HepG2 (cell line): ENCODE data around the gene CD274. TPM values are rescaled to one million over a fixed set of nuclear protein-coding genes. Genes with fewer than 3 reads are reported as not detected.

ENCODE experiments used
- ATAC-seq: fragments of 200-7000 bp; cut with Tn5 transposase; 3 replicates; pipeline ENCODE4 v1.9.1; 2020; ENCODE audit warnings: mild to moderate bottlenecking, moderate library complexity
- BruUV-seq: library from RNA; stranded (reverse); fragments of 400-500 nt; replicated peaks from 2 replicates; lab custom pipeline; 2021; lab: Mats Ljungman, UMichigan
- CTCF ChIA-PET: fragments of 300-600 bp; formaldehyde crosslinking; extraction: SDS; loops from one replicate; lab custom pipeline; 2021; ENCODE audit warnings: low total read pairs, inconsistent platforms, low intra/inter-chr PET ratio; lab: Yijun Ruan, JAX
- POLR2A ChIA-PET: fragments of 350-600 bp; sonication (Branson Sonifier 250); formaldehyde crosslinking; loops from one replicate; lab custom pipeline; 2020; ENCODE audit warnings: antibody characterized with exemption, inconsistent platforms; lab: Yijun Ruan, JAX
- DNase-seq: peaks from one replicate; pipeline ENCODE4 v3.0.0-alpha.2; 2015; ENCODE audit warnings: low spot score
- FAIRE-seq: peaks from 3 replicates; lab custom pipeline; 2011; peaks lifted over from hg19 to GRCh38; lab: Jason Lieb, UNC
- H2AFZ ChIP-seq: one replicate; pipeline ENCODE4 v1.6.1; 2011; ENCODE audit warnings: low read length, inconsistent platforms
- H3K27ac ChIP-seq: fragments of 300-600 bp; 3 replicates; pipeline ENCODE4 v1.8.0; 2011; ENCODE audit warnings: mixed run types, mild to moderate bottlenecking, mixed read lengths, low read length, inconsistent platforms; ENCODE audit not compliant: insufficient read depth; ENCODE audit errors: extremely low read length
- H3K27me3 ChIP-seq, 2 experiments: fragments of 200-600 bp in 1 of 2; 2 replicates in 1 of 2; 3 replicates in 1 of 2; pipeline versions ENCODE4 v1.6.0 to v1.8.0; 2011; ENCODE audit warnings: low read length in 2 of 2, mild to moderate bottlenecking in 2 of 2, moderate library complexity in 2 of 2, inconsistent platforms in 1 of 2; ENCODE audit not compliant: insufficient read depth in 2 of 2, control insufficient read depth in 1 of 2
- H3K36me3 ChIP-seq, 2 experiments: fragments of 200-600 bp in 1 of 2; replicated peaks in 1 of 2; 2 replicates in 1 of 2; 3 replicates in 1 of 2; pipeline versions ENCODE4 v1.5.1 to v1.8.0; 2011; ENCODE audit warnings: low read length in 2 of 2, inconsistent platforms in 1 of 2; ENCODE audit not compliant: insufficient read depth in 2 of 2, control insufficient read depth in 1 of 2
- H3K4me1 ChIP-seq: 2 replicates; pipeline ENCODE4 v1.5.1; 2012; ENCODE audit warnings: low read length, inconsistent platforms; ENCODE audit not compliant: insufficient read depth
- H3K4me2 ChIP-seq: 2 replicates; pipeline ENCODE4 v1.6.0; 2011; ENCODE audit warnings: low read depth, low read length, inconsistent platforms
- H3K4me3 ChIP-seq, 3 experiments: fragments of 200-600 bp in 1 of 3; sonication (generic), shearing (Covaris generic) in 1 of 3; replicated peaks in 1 of 3; 2 replicates each; pipeline ENCODE4 v1.5.1; 2011 to 2016; ENCODE audit warnings: low read length in 3 of 3, inconsistent platforms in 2 of 3, low read depth in 2 of 3, mild to moderate bottlenecking in 2 of 3, control low read depth in 1 of 3, mixed read lengths in 1 of 3; ENCODE audit not compliant: insufficient read depth in 1 of 3
- H3K79me2 ChIP-seq: one replicate; pipeline ENCODE4 v1.6.1; 2011; ENCODE audit warnings: low read length, inconsistent platforms; ENCODE audit not compliant: insufficient read depth
- H3K9ac ChIP-seq: 2 replicates; pipeline ENCODE4 v1.6.0; 2011; ENCODE audit warnings: mild to moderate bottlenecking, low read depth, low read length, inconsistent platforms; ENCODE audit not compliant: insufficient read depth
- H3K9me3 ChIP-seq: 2 replicates; pipeline ENCODE4 v1.5.1; 2012; ENCODE audit warnings: mild to moderate bottlenecking, low read length
- H4K20me1 ChIP-seq: 2 replicates; pipeline ENCODE4 v1.6.0; 2011; ENCODE audit warnings: inconsistent platforms, mild to moderate bottlenecking, low read length, moderate library complexity; ENCODE audit not compliant: insufficient read depth
- FOXO4 ChIP-seq: sonication (generic); formaldehyde crosslinking; conservative IDR thresholded peaks from 2 replicates; pipeline ENCODE4 v1.8.1; 2023; ENCODE audit warnings: missing genetic modification reagents
- HDAC6 ChIP-seq: fragments of 200-600 bp; sonication (generic); IDR thresholded peaks from 2 replicates; pipeline ENCODE4 v1.7.0; 2017; ENCODE audit warnings: mild to moderate bottlenecking, antibody characterized with exemption, low read length, low read depth
- HMG20A ChIP-seq: IDR thresholded peaks from 2 replicates; pipeline ENCODE4 v1.6.1; 2016; ENCODE audit warnings: borderline replicate concordance
- HNRNPLL ChIP-seq: fragments of 200-400 bp; formaldehyde crosslinking; IDR thresholded peaks from 2 replicates; pipeline ENCODE4 v1.6.1; 2017; ENCODE audit warnings: mild to moderate bottlenecking, low read depth, low read length; ENCODE audit not compliant: poor library complexity, severe bottlenecking
- ZFP36L1 ChIP-seq: sonication (generic); formaldehyde crosslinking; IDR thresholded peaks from 2 replicates; pipeline ENCODE4 v1.8.0; 2022; ENCODE audit warnings: mild to moderate bottlenecking, missing genetic modification reagents, moderate library complexity
- ZNF160 ChIP-seq: sonication (generic); formaldehyde crosslinking; IDR thresholded peaks from 2 replicates; pipeline ENCODE4 v1.8.0; 2022; ENCODE audit warnings: mild to moderate bottlenecking, inconsistent platforms, missing genetic modification reagents
- ZNF773 ChIP-seq: sonication (generic); formaldehyde crosslinking; IDR thresholded peaks from 2 replicates; pipeline ENCODE4 v1.4.0; 2020; ENCODE audit warnings: missing genetic modification reagents, borderline replicate concordance
- ZZZ3 ChIP-seq: sonication (generic); formaldehyde crosslinking; IDR thresholded peaks from 2 replicates; pipeline ENCODE4 v1.4.0; 2020; ENCODE audit warnings: missing genetic modification reagents, mild to moderate bottlenecking, borderline replicate concordance
- WGBS: methylation state at CpG from one replicate; pipeline ENCODE4 v1.1.6; 2017; ENCODE audit warnings: low lambda C conversion rate; 5-methylcytosine and 5-hydroxymethylcytosine counted together
- in situ Hi-C: cut with HindIII; loops from 2 replicates; pipeline ENCODE4 v1.10.0; 2017; ENCODE audit warnings: low pct_unique_long_range_greater_than_20kb; ENCODE audit not compliant: extremely low pct_ligation_motif_present
- intact Hi-C: fragments of 100-400 bp; cut with micrococcal nuclease; formaldehyde crosslinking; loops from one replicate; pipeline ENCODE4 v1.10.0; 2022; ENCODE audit not compliant: unreplicated experiment
- polyA plus RNA-seq, 8 experiments: library from polyadenylated mRNA; depleted of rRNA in 3 of 8; stranded (reverse) in 7 of 8; unstranded in 1 of 8; fragments of >200 nt; fragmentation: Illumina TruSeq in 4 of 8; extraction: Trizol in 4 of 8; gene quantifications; 2 replicates each; pipeline versions ENCODE4 v1.2.1 to v1.2.3, GENCODE V29; 2011 to 2016; ENCODE audit warnings: low read depth in 4 of 8, missing spikeins in 1 of 8, mixed read lengths in 1 of 8; ENCODE audit not compliant: insufficient read depth in 1 of 8
- total RNA-seq, 5 experiments: library from RNA; depleted of rRNA; stranded (reverse); fragments of >200 nt; fragmentation: Illumina TruSeq; extraction: Trizol; gene quantifications; 2 replicates each; pipeline ENCODE4 v1.2.3, GENCODE V29; 2016; ENCODE audit warnings: low read depth in 1 of 5
- TF ChIP-seq, protein P1 (sequence below): sonication (generic); formaldehyde crosslinking; IDR thresholded peaks from 2 replicates; pipeline ENCODE4 v1.5.0; 2020; ENCODE audit warnings: mild to moderate bottlenecking, missing genetic modification reagents
- TF ChIP-seq, protein P2 (sequence below): sonication (generic); formaldehyde crosslinking; IDR thresholded peaks from 2 replicates; pipeline ENCODE4 v1.4.0; 2020; ENCODE audit warnings: mild to moderate bottlenecking, missing genetic modification reagents, borderline replicate concordance

The CD274 gene
- total and polyA plus RNA-seq, 2 of the 13 experiments (the other 11 are each of a cell fraction or from before 2014, with no cell fraction given): 0.17 to 0.49 TPM

- no peak for DNase-seq
- Histone ChIP-seq H3K36me3 (no peaks in the 10 kb centered on the region), H3K9ac (no peak overlapping the region), H3K27me3 (no peaks in the 10 kb centered on the region), H4K20me1 (no peaks in the 10 kb centered on the region), H2AFZ (no peak overlapping the region), H3K4me2 (no peak overlapping the region), H3K4me1 (no peaks in the 10 kb centered on the region), H3K9me3 (no peaks in the 10 kb centered on the region), H3K79me2 (no peaks in the 10 kb centered on the region), H3K4me3 (no peak overlapping the region), H3K27ac (no peak overlapping the region)
- intact Hi-C loops (no loop called here), in situ Hi-C loops (no loop called here)
- no peak for ATAC-seq
- POLR2A ChIA-PET: no interaction called here
- no peak for FAIRE-seq
- no TSS peak for BruUV-seq
- TF ChIP-seq HNRNPLL: no peak
- TF ChIP-seq ZNF160 (CRISPR knock-in tag): no peak
- no peak for TF ChIP-seq ZZZ3 (CRISPR knock-in tag)
- no peak for TF ChIP-seq ZNF773 (CRISPR knock-in tag)
- no peak for TF ChIP-seq HMG20A (CRISPR knock-in tag)
- TF ChIP-seq, protein P1, sequence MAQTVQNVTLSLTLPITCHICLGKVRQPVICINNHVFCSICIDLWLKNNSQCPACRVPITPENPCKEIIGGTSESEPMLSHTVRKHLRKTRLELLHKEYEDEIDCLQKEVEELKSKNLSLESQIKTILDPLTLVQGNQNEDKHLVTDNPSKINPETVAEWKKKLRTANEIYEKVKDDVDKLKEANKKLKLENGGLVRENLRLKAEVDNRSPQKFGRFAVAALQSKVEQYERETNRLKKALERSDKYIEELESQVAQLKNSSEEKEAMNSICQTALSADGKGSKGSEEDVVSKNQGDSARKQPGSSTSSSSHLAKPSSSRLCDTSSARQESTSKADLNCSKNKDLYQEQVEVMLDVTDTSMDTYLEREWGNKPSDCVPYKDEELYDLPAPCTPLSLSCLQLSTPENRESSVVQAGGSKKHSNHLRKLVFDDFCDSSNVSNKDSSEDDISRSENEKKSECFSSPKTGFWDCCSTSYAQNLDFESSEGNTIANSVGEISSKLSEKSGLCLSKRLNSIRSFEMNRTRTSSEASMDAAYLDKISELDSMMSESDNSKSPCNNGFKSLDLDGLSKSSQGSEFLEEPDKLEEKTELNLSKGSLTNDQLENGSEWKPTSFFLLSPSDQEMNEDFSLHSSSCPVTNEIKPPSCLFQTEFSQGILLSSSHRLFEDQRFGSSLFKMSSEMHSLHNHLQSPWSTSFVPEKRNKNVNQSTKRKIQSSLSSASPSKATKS: no peak
- no peak for TF ChIP-seq ZFP36L1
- CTCF ChIA-PET: no interaction called here
- WGBS: 36% methylated on average over 2 of the region's 2 CpGs
These were observed 29.2 kb upstream of the CD274 start for GRCh38 chr9:5421163-5421562.

GRCh38 chr9:5422276-5422675 lies 28.1 kb upstream of the CD274 start:
- 97% methylated on average over 1 of the region's 1 CpG for WGBS
- intact Hi-C loops: no loop called here
- Histone ChIP-seq H3K9ac (no peak overlapping the region), H3K9me3 (no peaks in the 10 kb centered on the region), H3K36me3 (no peaks in the 10 kb centered on the region), H3K4me1 (no peaks in the 10 kb centered on the region), H4K20me1 (no peaks in the 10 kb centered on the region), H2AFZ (no peak overlapping the region), H3K79me2 (no peaks in the 10 kb centered on the region), H3K4me3 (no peak overlapping the region), H3K4me2 (no peak overlapping the region), H3K27ac (no peak overlapping the region), H3K27me3 (no peaks in the 10 kb centered on the region)
- POLR2A ChIA-PET: no interaction called here
- in situ Hi-C loops: no loop called here
- ATAC-seq: no peak
- BruUV-seq: no TSS peak
- no peak for FAIRE-seq
- CTCF ChIA-PET: no interaction called here
- DNase-seq: no peak
- TF ChIP-seq HDAC6 (no peak), FOXO4 (CRISPR knock-in tag) (no peak), HMG20A (CRISPR knock-in tag) (no peak)
- TF ChIP-seq, protein P2, sequence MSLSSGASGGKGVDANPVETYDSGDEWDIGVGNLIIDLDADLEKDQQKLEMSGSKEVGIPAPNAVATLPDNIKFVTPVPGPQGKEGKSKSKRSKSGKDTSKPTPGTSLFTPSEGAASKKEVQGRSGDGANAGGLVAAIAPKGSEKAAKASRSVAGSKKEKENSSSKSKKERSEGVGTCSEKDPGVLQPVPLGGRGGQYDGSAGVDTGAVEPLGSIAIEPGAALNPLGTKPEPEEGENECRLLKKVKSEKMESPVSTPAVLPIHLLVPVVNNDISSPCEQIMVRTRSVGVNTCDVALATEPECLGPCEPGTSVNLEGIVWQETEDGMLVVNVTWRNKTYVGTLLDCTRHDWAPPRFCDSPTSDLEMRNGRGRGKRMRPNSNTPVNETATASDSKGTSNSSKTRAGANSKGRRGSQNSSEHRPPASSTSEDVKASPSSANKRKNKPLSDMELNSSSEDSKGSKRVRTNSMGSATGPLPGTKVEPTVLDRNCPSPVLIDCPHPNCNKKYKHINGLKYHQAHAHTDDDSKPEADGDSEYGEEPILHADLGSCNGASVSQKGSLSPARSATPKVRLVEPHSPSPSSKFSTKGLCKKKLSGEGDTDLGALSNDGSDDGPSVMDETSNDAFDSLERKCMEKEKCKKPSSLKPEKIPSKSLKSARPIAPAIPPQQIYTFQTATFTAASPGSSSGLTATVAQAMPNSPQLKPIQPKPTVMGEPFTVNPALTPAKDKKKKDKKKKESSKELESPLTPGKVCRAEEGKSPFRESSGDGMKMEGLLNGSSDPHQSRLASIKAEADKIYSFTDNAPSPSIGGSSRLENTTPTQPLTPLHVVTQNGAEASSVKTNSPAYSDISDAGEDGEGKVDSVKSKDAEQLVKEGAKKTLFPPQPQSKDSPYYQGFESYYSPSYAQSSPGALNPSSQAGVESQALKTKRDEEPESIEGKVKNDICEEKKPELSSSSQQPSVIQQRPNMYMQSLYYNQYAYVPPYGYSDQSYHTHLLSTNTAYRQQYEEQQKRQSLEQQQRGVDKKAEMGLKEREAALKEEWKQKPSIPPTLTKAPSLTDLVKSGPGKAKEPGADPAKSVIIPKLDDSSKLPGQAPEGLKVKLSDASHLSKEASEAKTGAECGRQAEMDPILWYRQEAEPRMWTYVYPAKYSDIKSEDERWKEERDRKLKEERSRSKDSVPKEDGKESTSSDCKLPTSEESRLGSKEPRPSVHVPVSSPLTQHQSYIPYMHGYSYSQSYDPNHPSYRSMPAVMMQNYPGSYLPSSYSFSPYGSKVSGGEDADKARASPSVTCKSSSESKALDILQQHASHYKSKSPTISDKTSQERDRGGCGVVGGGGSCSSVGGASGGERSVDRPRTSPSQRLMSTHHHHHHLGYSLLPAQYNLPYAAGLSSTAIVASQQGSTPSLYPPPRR (CRISPR knock-in tag): no peak
